Measurements from ENCODE around the gene CCDC190. TPM values are rescaled to one million over a fixed set of nuclear protein-coding genes. Genes with fewer than 3 reads are reported as not detected.

Gene CCDC190
- total and polyA plus RNA-seq, 2 of the 4 experiments (the other 2 are of a cell fraction), result 0.10 to 0.36 TPM

- dilution Hi-C loops (cut with HindIII; ENCODE audit: low sequenced_read_pairs, unreplicated experiment) (no loop called here), intact Hi-C loops (cut with micrococcal nuclease) (loop anchor here (1.0 to 2.0 kb wide), 5 partner anchors 23 to 437 kb away; partner anchors contain the start of gene RGS4), in situ Hi-C loops (cut with MboI; ENCODE audit: low sequenced_read_pairs) (loop anchor here (5.0 kb wide), 1 partner anchor 189 kb away; the partner anchor contains the start of gene RGS4)
- Histone ChIP-seq H3K9ac (ENCODE audit: low read depth, low read length) (no peak overlapping the region), H3K79me1 (ENCODE audit: low read depth in 1 of 2, low read length in 2 of 2) (no peaks in the 10 kb centered on the region), H3K4ac (ENCODE audit: low read depth, low read length) (peak overlapping the region; percentile 14; the same call in 1 of the 2 replicates), H4K91ac (ENCODE audit: insufficient read depth, low read depth, low read length) (no peak overlapping the region), H3K14ac (replicated peaks; ENCODE audit: low read depth, low read length) (0 out of 2 replicates have a peak overlapping the region, but pooled peaks have one; percentile 4), H2BK15ac (ENCODE audit: low read depth, low read length) (peak overlapping the region; percentile 35; the same call in 2 of the 3 replicates), H2AK9ac (replicated peaks; ENCODE audit: low read depth, low read length, poor library complexity) (no peak overlapping the region), H3K36me3 (ENCODE audit: control insufficient read depth, insufficient read depth, low read length) (no peaks in the 10 kb centered on the region), H4K20me1 (ENCODE audit: insufficient read depth, low read length) (no peaks in the 10 kb centered on the region), H4K5ac (ENCODE audit: low read depth, low read length) (no peak overlapping the region), H2BK5ac (ENCODE audit: low read depth, low read length, poor library complexity, severe bottlenecking) (no peak overlapping the region), H3K27me3 (ENCODE audit: control insufficient read depth, insufficient read depth, low read length) (no peaks in the 10 kb centered on the region), H3K4me2 (ENCODE audit: low read depth, low read length) (no peak overlapping the region), H3K56ac (ENCODE audit: extremely low read depth, insufficient read depth, low read length) (no peak overlapping the region), H3K4me3 (ENCODE audit: insufficient read depth, low read depth, low read length) (no peak overlapping the region), H4K8ac (ENCODE audit: low read depth in 2 of 2, low read length in 2 of 2) (0 out of 4 replicates have a peak overlapping the region, but pooled peaks of 1 of the 2 experiments have one; percentile 12), H2BK20ac (ENCODE audit: low read depth, low read length) (peak overlapping the region; percentile 75; the same call in 1 of the 2 replicates), H2AFZ (replicated peaks; ENCODE audit: low read length, poor library complexity) (no peak overlapping the region), H3K9me3 (ENCODE audit: control insufficient read depth, insufficient read depth, low read length) (no peaks in the 10 kb centered on the region), H3K18ac (ENCODE audit: low read depth, low read length) (no peak overlapping the region), H3K4me1 (ENCODE audit: control insufficient read depth, insufficient read depth, low read length) (peaks cover 2% of the 10 kb centered on the region; the same call in 1 of the 2 replicates), H2AK5ac (ENCODE audit: low read depth, low read length) (no peak overlapping the region), H3K9me1 (ENCODE audit: insufficient read depth, low read length) (peaks cover 4% of the 10 kb centered on the region; the same call in 1 of the 2 replicates), H3K23ac (ENCODE audit: low read depth, low read length) (peak overlapping the region; percentile 55; the same call in 1 of the 2 replicates), H2BK120ac (ENCODE audit: low read depth, low read length) (peak overlapping the region; percentile 61; the same call in 1 of the 2 replicates), H3K27ac (ENCODE audit: insufficient read depth, low read length) (no peak overlapping the region)
- DNase-seq, result peak; percentile 80
- peak; percentile 85 for ATAC-seq (ENCODE audit: low read depth)
- no TSS peak for BruUV-seq (replicated peaks)
- no CpG with 5 or more reads among the region's 4 CpGs for WGBS, 2 experiments (ENCODE audit: extremely low coverage in 2 of 2, insufficient read length in 1 of 2)
- TF ChIP-seq POLR2A (IDR thresholded peaks at IDR 0.05; ENCODE audit: low read depth, low read length), result peak; percentile 40; the same call in 1 of the 2 replicates
- TF ChIP-seq RAD21 (IDR thresholded peaks at IDR 0.05; ENCODE audit: low read length), result peak; percentile 100
- TF ChIP-seq, protein P1, sequence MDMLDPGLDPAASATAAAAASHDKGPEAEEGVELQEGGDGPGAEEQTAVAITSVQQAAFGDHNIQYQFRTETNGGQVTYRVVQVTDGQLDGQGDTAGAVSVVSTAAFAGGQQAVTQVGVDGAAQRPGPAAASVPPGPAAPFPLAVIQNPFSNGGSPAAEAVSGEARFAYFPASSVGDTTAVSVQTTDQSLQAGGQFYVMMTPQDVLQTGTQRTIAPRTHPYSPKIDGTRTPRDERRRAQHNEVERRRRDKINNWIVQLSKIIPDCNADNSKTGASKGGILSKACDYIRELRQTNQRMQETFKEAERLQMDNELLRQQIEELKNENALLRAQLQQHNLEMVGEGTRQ (IDR thresholded peaks at IDR 0.05; ENCODE audit: low read depth, low read length), result no peak
- peak; percentile 100 for TF ChIP-seq SMC3 (IDR thresholded peaks at IDR 0.05; ENCODE audit: low read depth, low read length)
- no peak for TF ChIP-seq MXI1 (IDR thresholded peaks at IDR 0.05; ENCODE audit: borderline replicate concordance, low read depth, low read length)
- no peak for TF ChIP-seq MAZ (IDR thresholded peaks at IDR 0.05; ENCODE audit: borderline replicate concordance, low read depth, low read length)
- TF ChIP-seq, protein P2, sequence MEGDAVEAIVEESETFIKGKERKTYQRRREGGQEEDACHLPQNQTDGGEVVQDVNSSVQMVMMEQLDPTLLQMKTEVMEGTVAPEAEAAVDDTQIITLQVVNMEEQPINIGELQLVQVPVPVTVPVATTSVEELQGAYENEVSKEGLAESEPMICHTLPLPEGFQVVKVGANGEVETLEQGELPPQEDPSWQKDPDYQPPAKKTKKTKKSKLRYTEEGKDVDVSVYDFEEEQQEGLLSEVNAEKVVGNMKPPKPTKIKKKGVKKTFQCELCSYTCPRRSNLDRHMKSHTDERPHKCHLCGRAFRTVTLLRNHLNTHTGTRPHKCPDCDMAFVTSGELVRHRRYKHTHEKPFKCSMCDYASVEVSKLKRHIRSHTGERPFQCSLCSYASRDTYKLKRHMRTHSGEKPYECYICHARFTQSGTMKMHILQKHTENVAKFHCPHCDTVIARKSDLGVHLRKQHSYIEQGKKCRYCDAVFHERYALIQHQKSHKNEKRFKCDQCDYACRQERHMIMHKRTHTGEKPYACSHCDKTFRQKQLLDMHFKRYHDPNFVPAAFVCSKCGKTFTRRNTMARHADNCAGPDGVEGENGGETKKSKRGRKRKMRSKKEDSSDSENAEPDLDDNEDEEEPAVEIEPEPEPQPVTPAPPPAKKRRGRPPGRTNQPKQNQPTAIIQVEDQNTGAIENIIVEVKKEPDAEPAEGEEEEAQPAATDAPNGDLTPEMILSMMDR (conservative IDR thresholded peaks at IDR 0.05; ENCODE audit: low read depth, low read length), result peak; percentile 95
- POLR2A ChIA-PET (ENCODE audit: unreplicated experiment), result interaction anchor here (0.6 kb wide), 1 partner anchor 193 kb away, joined by 3 read pairs; no protein-coding TSS in a partner anchor
- CTCF ChIA-PET, result interaction anchor here (0.6 to 2.4 kb wide), 15 partner anchors 14 to 451 kb away, joined by 3 to 36 read pairs (median 3); partner anchors contain the start of gene RGS4
Observed at GRCh38 chr1:162878000-162878596, 17.1 kb upstream of the CCDC190 start.

All from IMR-90 (cell line).